Fibroblast of lung (primary cell): ENCODE data around the gene SPX. TPM values are rescaled to one million over a fixed set of nuclear protein-coding genes. Genes with fewer than 3 reads are reported as not detected.

ENCODE experiments used
- DNase-seq, 2 donors: peaks; one replicate each; pipeline versions ENCODE4 v3.0.0 to v3.0.0-alpha.2; 2010; ENCODE audit warnings: low read depth in 2 of 2
- H2AFZ ChIP-seq: 2 replicates; pipeline ENCODE4 v1.5.1; 2012; ENCODE audit warnings: low read length, control low read depth, inconsistent platforms
- H3K27ac ChIP-seq: 2 replicates; pipeline ENCODE4 v1.5.1; 2011; ENCODE audit warnings: low read length, control low read depth; ENCODE audit not compliant: insufficient read depth
- H3K27me3 ChIP-seq: 2 replicates; pipeline ENCODE4 v1.5.1; 2011; ENCODE audit warnings: mild to moderate bottlenecking, low read length; ENCODE audit not compliant: control insufficient read depth, insufficient read depth
- H3K36me3 ChIP-seq: 2 replicates; pipeline ENCODE4 v1.5.1; 2011; ENCODE audit warnings: low read length; ENCODE audit not compliant: control insufficient read depth, insufficient read depth
- H3K4me1 ChIP-seq: 2 replicates; pipeline ENCODE4 v1.5.1; 2011; ENCODE audit warnings: low read length; ENCODE audit not compliant: control insufficient read depth, insufficient read depth; ENCODE audit errors: extremely low read depth
- H3K4me2 ChIP-seq: 2 replicates; pipeline ENCODE4 v1.5.1; 2011; ENCODE audit warnings: low read length, control low read depth; ENCODE audit not compliant: insufficient read depth; ENCODE audit errors: extremely low read depth
- H3K4me3 ChIP-seq, 4 experiments: fragments of 200-600 bp in 1 of 4; sonication (generic) in 1 of 4; replicated peaks in 1 of 4; 2 replicates each; pipeline ENCODE4 v1.5.1; 2011 to 2016; ENCODE audit warnings: low read length in 4 of 4, low read depth in 3 of 4, mild to moderate bottlenecking in 3 of 4, control low read depth in 2 of 4, inconsistent platforms in 1 of 4, mixed read lengths in 1 of 4; ENCODE audit not compliant: insufficient read depth in 1 of 4; ENCODE audit errors: control extremely low read depth in 1 of 4
- H3K79me2 ChIP-seq: 2 replicates; pipeline ENCODE4 v1.5.1; 2012; ENCODE audit warnings: mild to moderate bottlenecking, low read length, inconsistent platforms; ENCODE audit not compliant: control insufficient read depth, insufficient read depth
- H3K9ac ChIP-seq: 2 replicates; pipeline ENCODE4 v1.5.1; 2011; ENCODE audit warnings: mild to moderate bottlenecking, low read length, control low read depth; ENCODE audit not compliant: insufficient read depth
- H3K9me3 ChIP-seq: 2 replicates; pipeline ENCODE4 v1.5.1; 2012; ENCODE audit warnings: low read depth, low read length; ENCODE audit not compliant: control insufficient read depth, insufficient read depth
- H4K20me1 ChIP-seq: 2 replicates; pipeline ENCODE4 v1.5.1; 2011; ENCODE audit warnings: low read length; ENCODE audit not compliant: control insufficient read depth, insufficient read depth; ENCODE audit errors: extremely low read depth
- EZH2 ChIP-seq: IDR thresholded peaks from 2 replicates; pipeline ENCODE4 v1.5.1; 2012; ENCODE audit warnings: low read length, control low read depth, mild to moderate bottlenecking; ENCODE audit errors: missing control alignments
- polyA plus RNA-seq, 2 donors: library from polyadenylated mRNA; depleted of rRNA in 1 of 2; stranded (reverse) in 1 of 2; unstranded in 1 of 2; fragments of >200 nt; gene quantifications; 2 replicates each; pipeline ENCODE4 v1.2.1, GENCODE V29; 2011 to 2012; ENCODE audit warnings: missing spikeins in 1 of 2
- total RNA-seq: library from RNA; depleted of rRNA; stranded (reverse); fragments of >200 nt; gene quantifications from 2 replicates; pipeline ENCODE4 v1.2.1, GENCODE V29; 2014
- TF ChIP-seq, protein P1 (sequence below), 2 donors: IDR thresholded peaks in 1 of 2; conservative IDR thresholded peaks in 1 of 2; 1 replicate in 1 of 2; 2 replicates in 1 of 2; pipeline ENCODE4 v1.5.1; 2011 to 2012; ENCODE audit warnings: low read length in 2 of 2, control low read depth in 1 of 2, inconsistent platforms in 1 of 2, low read depth in 1 of 2, mild to moderate bottlenecking in 1 of 2

Gene SPX
- total and polyA plus RNA-seq, 2 donors (not counting 1 experiment from before 2014, with no cell fraction given), result 0.50 to 0.75 TPM

- Histone ChIP-seq H3K4me2 (no peak overlapping the region), H3K9ac (no peak overlapping the region), H3K79me2 (no peaks in the 10 kb centered on the region), H3K27me3 (no peaks in the 10 kb centered on the region), H3K9me3 (no peaks in the 10 kb centered on the region), H3K4me3 (no peak overlapping the region), H4K20me1 (no peaks in the 10 kb centered on the region), H2AFZ (no peak overlapping the region), H3K36me3 (no peaks in the 10 kb centered on the region), H3K4me1 (no peaks in the 10 kb centered on the region), H3K27ac (no peak overlapping the region)
- no peak for DNase-seq
- TF ChIP-seq, protein P1, sequence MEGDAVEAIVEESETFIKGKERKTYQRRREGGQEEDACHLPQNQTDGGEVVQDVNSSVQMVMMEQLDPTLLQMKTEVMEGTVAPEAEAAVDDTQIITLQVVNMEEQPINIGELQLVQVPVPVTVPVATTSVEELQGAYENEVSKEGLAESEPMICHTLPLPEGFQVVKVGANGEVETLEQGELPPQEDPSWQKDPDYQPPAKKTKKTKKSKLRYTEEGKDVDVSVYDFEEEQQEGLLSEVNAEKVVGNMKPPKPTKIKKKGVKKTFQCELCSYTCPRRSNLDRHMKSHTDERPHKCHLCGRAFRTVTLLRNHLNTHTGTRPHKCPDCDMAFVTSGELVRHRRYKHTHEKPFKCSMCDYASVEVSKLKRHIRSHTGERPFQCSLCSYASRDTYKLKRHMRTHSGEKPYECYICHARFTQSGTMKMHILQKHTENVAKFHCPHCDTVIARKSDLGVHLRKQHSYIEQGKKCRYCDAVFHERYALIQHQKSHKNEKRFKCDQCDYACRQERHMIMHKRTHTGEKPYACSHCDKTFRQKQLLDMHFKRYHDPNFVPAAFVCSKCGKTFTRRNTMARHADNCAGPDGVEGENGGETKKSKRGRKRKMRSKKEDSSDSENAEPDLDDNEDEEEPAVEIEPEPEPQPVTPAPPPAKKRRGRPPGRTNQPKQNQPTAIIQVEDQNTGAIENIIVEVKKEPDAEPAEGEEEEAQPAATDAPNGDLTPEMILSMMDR (conservative IDR thresholded peaks at IDR 0.05 in 1 of 2, IDR thresholded peaks at IDR 0.05 in 1 of 2; ENCODE audit: low read depth in 1 of 2, low read length in 2 of 2), result no peak
- no peak for TF ChIP-seq EZH2
These were observed 51.4 kb downstream of the SPX start for GRCh38 chr12:21577516-21577915.

- Histone ChIP-seq H3K9ac (no peak overlapping the region), H3K4me1 (no peaks in the 10 kb centered on the region), H2AFZ (no peak overlapping the region), H3K36me3 (no peaks in the 10 kb centered on the region), H3K79me2 (no peaks in the 10 kb centered on the region), H3K9me3 (no peaks in the 10 kb centered on the region), H3K4me2 (no peak overlapping the region), H3K4me3 (no peak overlapping the region), H3K27ac (no peak overlapping the region), H3K27me3 (no peaks in the 10 kb centered on the region), H4K20me1 (no peaks in the 10 kb centered on the region)
- DNase-seq, result no peak
- TF ChIP-seq EZH2, result no peak
- TF ChIP-seq, protein P1 (conservative IDR thresholded peaks at IDR 0.05 in 1 of 2, IDR thresholded peaks at IDR 0.05 in 1 of 2; ENCODE audit: low read depth in 1 of 2, low read length in 2 of 2), result no peak
These were observed 54.8 kb downstream of the SPX start for GRCh38 chr12:21580748-21581516.

Other genes starting within 250 kb of the SPX start
- not detected in 2 replicates for gene SLCO1A2, start 191.4 kb upstream of the SPX start, total RNA-seq
- gene SLCO1A2, start 191.4 kb upstream of the SPX start, polyA plus RNA-seq, result not detected in 2 replicates
- gene IAPP, start 153.4 kb upstream of the SPX start, total RNA-seq, result not detected in 2 replicates
- gene IAPP, start 153.4 kb upstream of the SPX start, polyA plus RNA-seq, result not detected in 2 replicates
- gene PYROXD1, start 88.6 kb upstream of the SPX start, total RNA-seq, result 9.5 and 13.9 TPM in 2 replicates
- gene PYROXD1, start 88.6 kb upstream of the SPX start, polyA plus RNA-seq, result 12.1 and 14.6 TPM in 2 replicates
- 62.6 and 79.9 TPM in 2 replicates for gene RECQL, start 24.7 kb upstream of the SPX start, total RNA-seq
- 54.8 and 57.5 TPM in 2 replicates for gene RECQL, start 24.7 kb upstream of the SPX start, polyA plus RNA-seq
- gene GOLT1B, start 24.5 kb upstream of the SPX start, total RNA-seq, result 38.8 and 41.3 TPM in 2 replicates
- gene GOLT1B, start 24.5 kb upstream of the SPX start, polyA plus RNA-seq, result 45.4 and 56.8 TPM in 2 replicates
- gene GYS2, start 78.6 kb downstream of the SPX start, total RNA-seq, result not detected in 2 replicates
- not detected in 2 replicates for gene GYS2, start 78.6 kb downstream of the SPX start, polyA plus RNA-seq
- 628 and 699 TPM in 2 replicates for gene LDHB, start 131.5 kb downstream of the SPX start, total RNA-seq
- gene LDHB, start 131.5 kb downstream of the SPX start, polyA plus RNA-seq, result 905 and 941 TPM in 2 replicates
- gene KCNJ8, start 248.4 kb downstream of the SPX start, total RNA-seq, result 7.4 and 13.2 TPM in 2 replicates
- 5.7 and 17.7 TPM in 2 replicates for gene KCNJ8, start 248.4 kb downstream of the SPX start, polyA plus RNA-seq